ENCODE results near the gene XPO1.
"Not testable (repeated sequence)": the region's sequence is repeated elsewhere in the genome, so short reads cannot be mapped to it uniquely, and the experiment has no call there.

Gene XPO1

DNA sequence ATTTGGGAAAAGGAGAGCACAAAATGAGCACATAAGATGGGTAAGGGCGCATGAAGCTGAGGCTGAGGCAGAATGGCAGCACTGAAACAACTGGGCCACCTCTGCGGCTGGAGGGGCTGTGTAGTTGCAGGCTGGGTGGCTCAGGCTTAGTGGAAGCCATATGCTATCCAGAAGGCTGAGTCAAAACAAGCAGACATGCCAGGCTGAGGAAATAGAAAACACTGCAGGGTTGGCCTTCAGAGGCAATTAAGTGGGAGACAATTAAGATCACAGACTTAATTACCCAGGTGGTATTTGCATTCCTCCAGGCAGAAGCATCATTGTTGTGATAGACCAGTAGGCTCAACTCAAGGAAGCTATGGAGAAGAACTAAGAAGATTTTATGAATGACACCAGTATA, 11.4 kb upstream of the XPO1 start:
- Mint-ChIP-seq H3K27me3 (ENCODE audit: low read depth, poor library complexity) (no peaks in the 10 kb centered on the region), H3K27ac (no peak overlapping the region), H3K4me1 (peaks cover 12% of the 10 kb centered on the region), H3K36me3 (ENCODE audit: low read depth) (no peaks in the 10 kb centered on the region), H3K4me3 (no peak overlapping the region), H3K9me3 (peaks cover 4% of the 10 kb centered on the region)
- DNase-seq: no peak
- TF ChIP-seq, protein P1, sequence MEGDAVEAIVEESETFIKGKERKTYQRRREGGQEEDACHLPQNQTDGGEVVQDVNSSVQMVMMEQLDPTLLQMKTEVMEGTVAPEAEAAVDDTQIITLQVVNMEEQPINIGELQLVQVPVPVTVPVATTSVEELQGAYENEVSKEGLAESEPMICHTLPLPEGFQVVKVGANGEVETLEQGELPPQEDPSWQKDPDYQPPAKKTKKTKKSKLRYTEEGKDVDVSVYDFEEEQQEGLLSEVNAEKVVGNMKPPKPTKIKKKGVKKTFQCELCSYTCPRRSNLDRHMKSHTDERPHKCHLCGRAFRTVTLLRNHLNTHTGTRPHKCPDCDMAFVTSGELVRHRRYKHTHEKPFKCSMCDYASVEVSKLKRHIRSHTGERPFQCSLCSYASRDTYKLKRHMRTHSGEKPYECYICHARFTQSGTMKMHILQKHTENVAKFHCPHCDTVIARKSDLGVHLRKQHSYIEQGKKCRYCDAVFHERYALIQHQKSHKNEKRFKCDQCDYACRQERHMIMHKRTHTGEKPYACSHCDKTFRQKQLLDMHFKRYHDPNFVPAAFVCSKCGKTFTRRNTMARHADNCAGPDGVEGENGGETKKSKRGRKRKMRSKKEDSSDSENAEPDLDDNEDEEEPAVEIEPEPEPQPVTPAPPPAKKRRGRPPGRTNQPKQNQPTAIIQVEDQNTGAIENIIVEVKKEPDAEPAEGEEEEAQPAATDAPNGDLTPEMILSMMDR (IDR thresholded peaks at IDR 0.05): no peak

DNA sequence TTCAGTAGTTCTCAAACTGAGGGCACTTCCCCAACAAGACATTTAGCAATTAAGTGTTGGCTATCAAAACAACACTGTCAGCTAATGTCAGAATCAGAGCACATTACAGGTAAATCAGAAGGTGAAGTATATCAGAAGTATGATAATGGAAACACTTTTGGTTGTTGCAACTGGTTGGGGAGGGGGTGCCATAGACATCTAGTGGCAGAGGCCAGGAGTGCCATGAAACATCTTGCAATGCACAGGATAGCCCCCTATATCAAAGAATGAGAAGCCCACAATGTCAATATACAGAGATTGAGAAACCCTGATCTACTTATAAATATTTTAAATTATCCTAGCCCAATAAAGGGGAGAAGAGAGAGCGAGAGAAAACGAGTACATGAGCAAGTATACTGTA, 4.9 kb upstream of the XPO1 start:
- DNase-seq: no peak
- H3K9me3 Mint-ChIP-seq: peaks cover 4% of the 10 kb centered on the region
- peaks cover 11% of the 10 kb centered on the region for H3K4me1 Mint-ChIP-seq
- H3K4me3 Mint-ChIP-seq: no peak overlapping the region
- H3K36me3 Mint-ChIP-seq (ENCODE audit: low read depth): no peaks in the 10 kb centered on the region
- TF ChIP-seq, protein P1 (IDR thresholded peaks at IDR 0.05): peak; percentile 10
- no peak overlapping the region for H3K27ac Mint-ChIP-seq
- H3K27me3 Mint-ChIP-seq (ENCODE audit: low read depth, poor library complexity): no peaks in the 10 kb centered on the region

DNA sequence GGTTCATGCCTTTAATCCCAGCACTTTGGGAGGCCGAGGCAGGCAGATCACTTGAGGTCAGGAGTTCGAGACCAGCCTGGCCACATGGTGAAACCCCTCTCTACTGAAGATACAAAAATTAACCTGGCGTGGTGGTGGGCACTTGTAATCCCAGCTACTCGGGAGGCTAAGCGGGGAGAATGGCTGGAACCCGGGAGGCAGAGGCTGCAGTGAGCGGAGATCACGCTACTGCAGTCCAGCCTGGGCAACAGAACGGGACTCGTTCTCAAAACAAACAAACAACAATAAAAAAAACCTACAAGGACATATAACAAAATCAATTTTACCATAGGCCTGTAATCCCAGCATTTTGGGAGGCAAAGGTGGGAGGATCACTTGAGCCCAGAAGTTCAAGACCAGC, 2.0 kb upstream of the XPO1 start:
- H3K9me3 Mint-ChIP-seq; H3K36me3 Mint-ChIP-seq (ENCODE audit: low read depth); H3K27me3 Mint-ChIP-seq (ENCODE audit: low read depth, poor library complexity); H3K27ac Mint-ChIP-seq; H3K4me3 Mint-ChIP-seq; DNase-seq: not testable (repeated sequence)
- peaks cover 26% of the 10 kb centered on the region for H3K4me1 Mint-ChIP-seq

DNA sequence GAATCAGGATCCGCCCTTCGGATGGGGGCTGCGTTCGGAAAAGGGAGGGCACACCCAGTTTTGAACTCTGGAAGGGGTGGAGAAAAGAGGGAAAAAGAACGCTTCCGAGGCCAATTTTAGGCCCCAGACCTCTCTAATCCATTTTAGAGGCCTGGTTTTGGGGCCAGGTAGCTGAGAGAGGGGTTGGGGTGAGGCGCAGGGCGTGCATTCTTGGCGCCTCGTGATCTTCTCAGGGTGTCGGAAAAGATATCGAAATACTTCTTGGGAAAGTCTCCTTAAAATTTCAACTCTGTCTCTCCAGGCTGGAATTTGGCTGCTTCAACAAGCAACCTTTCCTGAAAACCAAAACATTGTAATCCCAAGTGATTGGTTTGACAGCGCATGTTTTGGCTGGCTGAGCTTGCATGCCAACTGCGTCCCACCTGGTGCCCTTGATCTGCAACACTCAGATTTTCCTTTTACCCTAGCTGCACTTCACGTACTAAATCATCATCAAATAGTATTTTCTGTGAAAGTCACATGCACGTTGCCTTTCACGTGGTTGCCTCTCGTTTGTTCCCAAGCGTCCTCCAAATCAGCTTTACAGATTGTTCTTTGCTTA, 864 bp upstream of the XPO1 start:
- Mint-ChIP-seq H3K36me3 (ENCODE audit: low read depth) (peaks cover 9% of the 10 kb centered on the region), H3K27me3 (ENCODE audit: low read depth, poor library complexity) (no peaks in the 10 kb centered on the region), H3K4me3 (peak overlapping the region; percentile 97), H3K4me1 (peaks cover 33% of the 10 kb centered on the region), H3K27ac (peak overlapping the region; percentile 100), H3K9me3 (peaks cover 4% of the 10 kb centered on the region)
- DNase-seq: no peak
- TF ChIP-seq, protein P1 (IDR thresholded peaks at IDR 0.05): no peak

DNA sequence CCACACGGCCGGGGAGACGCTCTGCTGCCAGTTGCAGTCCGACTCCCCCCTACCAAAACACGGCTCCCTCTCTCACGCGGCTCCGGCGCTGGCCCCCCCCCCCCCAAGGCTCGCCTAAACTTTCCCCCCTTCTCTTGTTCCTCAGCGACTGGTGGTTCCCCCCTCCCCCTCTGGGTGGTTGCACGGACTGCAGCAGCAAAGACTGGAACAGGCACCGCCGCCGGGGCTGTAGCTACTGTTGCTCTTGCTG, 281 bp downstream of the XPO1 start:
- Mint-ChIP-seq H3K36me3 (ENCODE audit: low read depth) (peaks cover 20% of the 10 kb centered on the region), H3K27ac (peak overlapping the region; percentile 100), H3K4me3 (peak overlapping the region; percentile 97), H3K4me1 (peaks cover 33% of the 10 kb centered on the region), H3K27me3 (ENCODE audit: low read depth, poor library complexity) (no peaks in the 10 kb centered on the region), H3K9me3 (peaks cover 7% of the 10 kb centered on the region)
- DNase-seq: no peak
- TF ChIP-seq, protein P1 (IDR thresholded peaks at IDR 0.05): no peak

DNA sequence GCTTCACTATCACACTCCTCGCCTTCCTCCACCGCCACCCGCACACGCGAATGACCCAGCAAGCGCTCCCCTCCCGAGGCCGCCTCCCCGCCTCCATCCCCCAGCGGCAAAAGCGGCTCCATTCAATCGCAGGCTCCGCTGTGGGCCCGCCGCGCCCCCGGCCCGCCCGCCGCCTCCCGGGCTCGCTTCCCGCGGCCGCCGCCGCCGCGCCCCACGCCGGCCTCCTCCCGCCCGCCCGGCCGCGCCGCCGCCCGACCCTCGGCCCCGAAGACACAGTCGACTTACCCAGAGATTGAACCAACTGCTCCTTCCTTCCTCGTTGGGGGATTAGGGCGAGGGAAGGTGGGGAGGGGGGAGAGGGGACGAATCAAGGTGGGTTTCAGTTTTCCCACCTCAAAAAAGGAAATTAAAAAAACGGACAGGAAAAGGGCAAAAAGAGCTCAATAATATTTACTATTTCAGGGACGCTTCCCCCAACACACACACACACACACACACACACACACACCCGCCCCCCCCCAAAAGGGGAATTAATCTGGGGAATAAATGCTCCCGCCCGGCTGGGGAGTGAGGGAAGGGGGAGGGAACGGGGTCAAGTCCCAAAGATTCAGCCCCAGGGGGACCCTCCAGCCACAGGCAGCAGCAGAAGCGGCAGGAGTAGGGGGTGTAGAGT, 743 bp downstream of the XPO1 start:
- H3K36me3 Mint-ChIP-seq (ENCODE audit: low read depth): peaks cover 25% of the 10 kb centered on the region
- peak overlapping the region; percentile 97 for H3K4me3 Mint-ChIP-seq
- H3K4me1 Mint-ChIP-seq: peaks cover 33% of the 10 kb centered on the region
- no peaks in the 10 kb centered on the region for H3K27me3 Mint-ChIP-seq (ENCODE audit: low read depth, poor library complexity)
- TF ChIP-seq, protein P1 (IDR thresholded peaks at IDR 0.05): no peak
- peak overlapping the region; percentile 100 for H3K27ac Mint-ChIP-seq
- DNase-seq: peak; percentile 59
- H3K9me3 Mint-ChIP-seq: peaks cover 11% of the 10 kb centered on the region

All from nephron progenitor cell (in vitro differentiated cells).